Measurements from ENCODE around the gene DOC2A. TPM values are rescaled to one million over a fixed set of nuclear protein-coding genes. Genes with fewer than 3 reads are reported as not detected.
A peak's percentile ranks its signal among the peaks of the same experiment; 100 is the strongest.

Gene DOC2A
- total and polyA plus RNA-seq, 12 donors, result 0.27 to 2.7 (median 0.55) TPM; not detected in 6

- no peak overlapping the region for H3K27ac ChIP-seq
- H3K9me3 ChIP-seq, result no peaks in the 10 kb centered on the region
- H3K4me3 ChIP-seq, result no peak overlapping the region
- peaks cover 0 to 7% (median 0%) of the 10 kb centered on the region in 9 donors for H3K4me1 ChIP-seq
- peaks cover 0 to 54% (median 4%) of the 10 kb centered on the region in 9 donors for H3K36me3 ChIP-seq
- TF ChIP-seq CTCF (IDR thresholded peaks at IDR 0.05), result no peak
- intact Hi-C loops (cut with DNase I), result loop anchor here in 5 of 10 donors (5.0 to 10.0 kb wide), 4 partner anchors 80 to 300 kb away; partner anchors contain the start of genes CDIPT (in 3 of the 5) and KCTD13 (in 3 of the 5)
- DNase-seq, result no peak
- no peak for ATAC-seq
- H3K27me3 ChIP-seq, result peaks cover 4 to 16% (median 14%) of the 10 kb centered on the region in 7 donors
- 82 to 83% methylated on average over 19 of the region's 19 CpGs for WGBS, 2 donors
These were observed 6.4 kb downstream of the DOC2A start for GRCh38 chr16:30004424-30004776.

- H3K27me3 ChIP-seq, result peaks cover 4 to 11% (median 8%) of the 10 kb centered on the region in 7 donors
- TF ChIP-seq CTCF (IDR thresholded peaks at IDR 0.05), result no peak
- H3K4me1 ChIP-seq, result peaks cover 0 to 7% (median 0%) of the 10 kb centered on the region in 9 donors
- WGBS, 2 donors, result 86 to 91% methylated on average over 17 of the region's 17 CpGs
- peak in 1 of 8 donors; percentile 3 for ATAC-seq
- intact Hi-C loops (cut with DNase I), result loop anchor here in 5 of 10 donors (5.0 to 10.0 kb wide), 4 partner anchors 79 to 299 kb away; partner anchors contain the start of genes CDIPT (in 3 of the 5) and KCTD13 (in 3 of the 5)
- peaks cover 0 to 57% (median 4%) of the 10 kb centered on the region in 9 donors for H3K36me3 ChIP-seq
- no peak for DNase-seq
- no peaks in the 10 kb centered on the region for H3K9me3 ChIP-seq
- H3K27ac ChIP-seq, result no peak overlapping the region
- no peak overlapping the region for H3K4me3 ChIP-seq
These were observed 7.0 kb downstream of the DOC2A start for GRCh38 chr16:30003670-30004423.

- DNase-seq (no peak), ATAC-seq (no peak)
- intact Hi-C loops (cut with DNase I), result loop anchor here in 5 of 10 donors (5.0 to 10.0 kb wide), 4 partner anchors 78 to 298 kb away; partner anchors contain the start of genes CDIPT (in 3 of the 5) and KCTD13 (in 3 of the 5)
- no peak overlapping the region for H3K27ac ChIP-seq
- H3K4me3 ChIP-seq, result no peak overlapping the region
- H3K36me3 ChIP-seq, result peaks cover 0 to 66% (median 4%) of the 10 kb centered on the region in 9 donors
- H3K4me1 ChIP-seq, result peaks cover 0 to 9% (median 0%) of the 10 kb centered on the region in 9 donors
- no peaks in the 10 kb centered on the region for H3K9me3 ChIP-seq
- peaks cover 0 to under 1% (median 0%) of the 10 kb centered on the region in 7 donors for H3K27me3 ChIP-seq
- no peak for TF ChIP-seq CTCF (IDR thresholded peaks at IDR 0.05)
- 83 to 87% methylated on average over 19 of the region's 19 CpGs for WGBS, 2 donors
These were observed 8.0 kb downstream of the DOC2A start for GRCh38 chr16:30002614-30003346.

Data from heart right ventricle (tissue), 16 donors.